Astrocyte of the cerebellum (primary cell): ENCODE data around the gene MCOLN1.

Experiments used
- DNase-seq: peaks from one replicate; pipeline ENCODE4 v3.0.0-alpha.2; 2011; ENCODE audit warnings: low read depth
- H3K4me3 ChIP-seq: 2 replicates; pipeline ENCODE4 v1.5.1; 2011; ENCODE audit warnings: mild to moderate bottlenecking, low read depth, low read length, moderate library complexity
- CTCF ChIP-seq: IDR thresholded peaks from 2 replicates; pipeline ENCODE4 v1.5.1; 2012; ENCODE audit warnings: low read length, low read depth, moderate library complexity, mild to moderate bottlenecking; ENCODE audit errors: missing control alignments
- in situ Hi-C: cut with HindIII; loops from 2 replicates; pipeline ENCODE4 v1.10.0; 2017; ENCODE audit warnings: low sequenced_read_pairs

Gene MCOLN1

DNA sequence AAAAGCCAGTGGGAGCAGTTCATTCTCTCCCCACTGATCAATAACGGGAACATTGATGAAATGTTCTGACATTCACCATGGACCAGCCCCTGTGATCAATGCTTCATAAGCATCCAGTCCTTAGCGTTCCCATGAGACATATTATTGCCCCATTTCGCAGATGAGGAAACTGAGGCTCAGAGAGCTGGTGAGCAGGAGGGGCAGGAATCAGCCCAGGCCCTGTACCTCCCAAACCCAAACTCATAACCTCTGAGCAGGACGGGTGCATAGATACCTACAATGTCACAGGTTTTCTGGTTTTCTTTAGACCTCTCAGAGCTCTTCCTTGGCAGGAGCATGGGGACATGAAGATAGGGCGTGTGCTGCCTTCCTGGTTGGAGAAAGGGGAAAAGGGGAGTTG is 2.1 kb downstream of the MCOLN1 start:
- no peak for DNase-seq
- in situ Hi-C loops, result no loop called here
- no peak overlapping the region for H3K4me3 ChIP-seq
- no peak for TF ChIP-seq CTCF

- TF ChIP-seq CTCF, result no peak
- DNase-seq, result no peak
- H3K4me3 ChIP-seq, result no peak overlapping the region
- in situ Hi-C loops, result no loop called here
Observed at GRCh38 chr19:7524992-7525739, 2.7 kb downstream of the MCOLN1 start.

DNA sequence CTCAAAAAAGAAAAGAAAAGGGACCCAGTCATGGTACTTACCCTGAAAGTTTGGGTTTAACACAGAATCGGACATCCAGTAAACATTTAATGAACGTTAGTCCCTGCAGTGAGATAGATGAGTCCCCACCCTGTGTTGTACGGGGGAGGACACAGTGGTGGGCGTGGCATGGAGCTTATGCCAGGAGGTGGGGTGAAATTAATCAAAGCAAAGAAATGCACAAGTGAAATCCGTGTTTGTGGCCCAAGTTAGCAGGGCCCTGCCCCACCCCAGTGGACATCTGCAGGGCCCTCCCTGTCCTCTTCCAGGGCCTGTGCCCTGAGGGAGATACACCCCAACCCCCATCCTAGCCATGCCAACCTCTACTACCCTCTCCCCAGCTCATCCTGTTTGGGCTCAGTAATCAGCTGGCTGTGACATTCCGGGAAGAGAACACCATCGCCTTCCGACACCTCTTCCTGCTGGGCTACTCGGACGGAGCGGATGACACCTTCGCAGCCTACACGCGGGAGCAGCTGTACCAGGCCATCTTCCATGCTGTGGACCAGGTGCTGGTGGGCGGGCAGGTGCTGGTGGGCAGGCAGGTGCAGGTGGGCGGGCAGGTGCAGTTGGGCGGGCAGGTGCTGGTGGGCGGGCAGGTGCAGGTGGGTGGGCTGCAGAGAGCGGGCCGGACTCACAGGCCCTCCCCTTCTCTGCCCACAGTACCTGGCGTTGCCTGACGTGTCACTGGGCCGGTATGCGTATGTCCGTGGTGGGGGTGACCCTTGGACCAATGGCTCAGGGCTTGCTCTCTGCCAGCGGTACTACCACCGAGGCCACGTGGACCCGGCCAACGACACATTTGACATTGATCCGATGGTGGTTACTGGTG is 3.9 kb downstream of the MCOLN1 start:
- no peak for TF ChIP-seq CTCF
- no peak for DNase-seq
- in situ Hi-C loops, result no loop called here
- H3K4me3 ChIP-seq, result no peak overlapping the region

- in situ Hi-C loops, result no loop called here
- no peak overlapping the region for H3K4me3 ChIP-seq
- TF ChIP-seq CTCF, result no peak
- DNase-seq, result no peak
Observed at GRCh38 chr19:7527516-7528191, 5.2 kb downstream of the MCOLN1 start.

DNA sequence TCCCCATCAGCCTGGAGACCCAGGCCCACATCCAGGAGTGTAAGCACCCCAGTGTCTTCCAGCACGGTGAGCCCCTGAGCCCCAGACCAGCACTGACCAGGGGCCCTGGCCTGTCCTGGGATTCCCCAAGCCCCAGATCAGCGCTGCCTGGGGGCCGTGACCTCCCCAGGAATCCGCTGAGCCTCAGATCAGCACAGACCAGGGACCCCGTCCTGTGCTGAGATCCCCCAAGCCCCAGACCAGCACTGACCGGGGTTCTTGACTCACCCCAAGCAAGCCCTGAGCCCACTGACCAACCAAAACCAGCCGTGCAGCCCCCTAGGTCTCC is 5.7 kb downstream of the MCOLN1 start:
- H3K4me3 ChIP-seq, result no peak overlapping the region

More for the DNA sequence above, 5.7 kb downstream of the MCOLN1 start:
- no peak for TF ChIP-seq CTCF
- in situ Hi-C loops, result no loop called here
- no peak for DNase-seq
